ENCODE measurements around the gene IRF4. TPM values are rescaled to one million over a fixed set of nuclear protein-coding genes. Genes with fewer than 3 reads are reported as not detected.

IRF4 gene
- total and polyA plus RNA-seq, 2 donors (not counting 3 experiments of a cell fraction or from before 2014, with no cell fraction given) = not detected

GRCh38 chr6:350371-350770, 41.2 kb upstream of the IRF4 start:
- Histone ChIP-seq H3K27me3 (ENCODE audit: control insufficient read depth in 2 of 2, insufficient read depth in 2 of 2, low read length in 2 of 2) (no peaks in the 10 kb centered on the region), H2AFZ (ENCODE audit: low read depth, low read length) (no peak overlapping the region), H3K4me2 (ENCODE audit: insufficient read depth, low read length) (no peak overlapping the region), H3K79me2 (ENCODE audit: control insufficient read depth, insufficient read depth, low read length) (no peaks in the 10 kb centered on the region), H3K36me3 (ENCODE audit: control insufficient read depth in 2 of 2, extremely low read depth in 1 of 2, insufficient read depth in 2 of 2, low read length in 2 of 2) (peaks cover 0 to 9% of the 10 kb centered on the region in 2 experiments), H3K9ac (replicated peaks; ENCODE audit: extremely low read depth, insufficient read depth, low read length) (no peak overlapping the region), H3K4me3 (replicated peaks in 1 of 3; ENCODE audit: insufficient read depth in 1 of 3, low read depth in 1 of 3, low read length in 3 of 3) (no peak overlapping the region), H3K4me1 (ENCODE audit: control insufficient read depth, extremely low read depth, insufficient read depth, low read length) (no peaks in the 10 kb centered on the region), H3K27ac (ENCODE audit: insufficient read depth, low read depth, low read length) (no peak overlapping the region), H3K9me3 (replicated peaks; ENCODE audit: control insufficient read depth, insufficient read depth, low read length) (no peaks in the 10 kb centered on the region), H4K20me1 (replicated peaks; ENCODE audit: control insufficient read depth, extremely low read depth, insufficient read depth, low read length) (no peaks in the 10 kb centered on the region), H3K9me1 (replicated peaks; ENCODE audit: control insufficient read depth, extremely low read depth, insufficient read depth, low read length) (no peaks in the 10 kb centered on the region)
- POLR2A ChIA-PET = no interaction called here
- FAIRE-seq = peak; percentile 55
- DNase-seq (ENCODE audit: low read depth, low spot score) = no peak
- no TSS peak for BruUV-seq (replicated peaks)
- intact Hi-C loops (cut with micrococcal nuclease) = no loop called here
- CTCF ChIA-PET = interaction anchor here (1.9 kb wide), 1 partner anchor 18 kb away, joined by 6 read pairs; no protein-coding TSS in a partner anchor
- dilution Hi-C loops (cut with MboI; ENCODE audit: extremely low pct_ligation_motif_present, low sequenced_read_pairs) = no loop called here
- TF ChIP-seq GATA2 (IDR thresholded peaks at IDR 0.05; ENCODE audit: insufficient read depth, insufficient read length, low read depth, low read length) (no peak), FOS (IDR thresholded peaks at IDR 0.05; ENCODE audit: borderline replicate concordance, insufficient read depth, low read length) (no peak), JUN (IDR thresholded peaks at IDR 0.05; ENCODE audit: borderline replicate concordance, insufficient read depth, insufficient read length, low read depth) (no peak), MAX (IDR thresholded peaks at IDR 0.05; ENCODE audit: insufficient read depth, insufficient read length) (no peak), POLR2AphosphoS5 (IDR thresholded peaks at IDR 0.05; ENCODE audit: insufficient read depth, low read depth, low read length) (no peak), CTCF (IDR thresholded peaks at IDR 0.05; ENCODE audit: extremely low read depth in 1 of 2, insufficient read depth in 1 of 2, low read depth in 1 of 2, low read length in 2 of 2) (no peak), POLR2A (IDR thresholded peaks at IDR 0.05; ENCODE audit: low read depth, low read length) (no peak)
